Measurements from ENCODE around the gene SMNDC1. TPM values are rescaled to one million over a fixed set of nuclear protein-coding genes. Genes with fewer than 3 reads are reported as not detected.
"Not testable (repeated sequence)": the region's sequence is repeated elsewhere in the genome, so short reads cannot be mapped to it uniquely, and the experiment has no call there.

The SMNDC1 gene
- total and polyA plus RNA-seq, 4 donors, result 4.9 to 6.8 (median 6.0) TPM

DNA sequence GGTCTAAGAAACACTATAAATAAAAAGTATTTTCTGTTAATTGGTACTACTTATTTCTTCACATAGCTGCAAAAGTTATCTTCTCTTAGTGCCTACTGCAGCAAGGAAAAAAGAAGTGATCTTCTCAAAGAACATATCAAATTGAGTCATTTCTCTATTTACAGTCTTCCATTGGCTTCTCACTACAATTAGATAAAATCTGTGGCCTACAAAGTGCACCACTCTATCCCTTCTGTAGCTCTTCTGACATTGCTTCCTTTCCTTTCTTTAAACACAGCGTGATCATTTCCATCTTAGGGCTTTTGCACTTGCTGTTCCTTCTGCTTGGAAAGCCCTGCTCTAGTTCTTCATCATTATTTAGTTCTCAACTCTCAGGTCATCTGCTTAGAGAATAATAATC, 52.6 kb downstream of the SMNDC1 start:
- H3K36me3 ChIP-seq (ENCODE audit: control insufficient read depth in 4 of 4, insufficient read depth in 3 of 4, low read depth in 1 of 4, low read length in 3 of 4), result no peaks in the 10 kb centered on the region
- no peaks in the 10 kb centered on the region for H3K27me3 ChIP-seq (ENCODE audit: control insufficient read depth in 4 of 4, insufficient read depth in 4 of 4, low read length in 3 of 4)
- H3K4me1 ChIP-seq (ENCODE audit: control insufficient read depth in 4 of 4, insufficient read depth in 4 of 4, low read length in 3 of 4), result no peaks in the 10 kb centered on the region
- H3K4me3 ChIP-seq (ENCODE audit: low read depth in 1 of 3, low read length in 3 of 3), result no peak overlapping the region
- H3K9ac ChIP-seq (ENCODE audit: low read depth in 1 of 2, low read length in 2 of 2), result no peak overlapping the region
- TF ChIP-seq, protein P1, sequence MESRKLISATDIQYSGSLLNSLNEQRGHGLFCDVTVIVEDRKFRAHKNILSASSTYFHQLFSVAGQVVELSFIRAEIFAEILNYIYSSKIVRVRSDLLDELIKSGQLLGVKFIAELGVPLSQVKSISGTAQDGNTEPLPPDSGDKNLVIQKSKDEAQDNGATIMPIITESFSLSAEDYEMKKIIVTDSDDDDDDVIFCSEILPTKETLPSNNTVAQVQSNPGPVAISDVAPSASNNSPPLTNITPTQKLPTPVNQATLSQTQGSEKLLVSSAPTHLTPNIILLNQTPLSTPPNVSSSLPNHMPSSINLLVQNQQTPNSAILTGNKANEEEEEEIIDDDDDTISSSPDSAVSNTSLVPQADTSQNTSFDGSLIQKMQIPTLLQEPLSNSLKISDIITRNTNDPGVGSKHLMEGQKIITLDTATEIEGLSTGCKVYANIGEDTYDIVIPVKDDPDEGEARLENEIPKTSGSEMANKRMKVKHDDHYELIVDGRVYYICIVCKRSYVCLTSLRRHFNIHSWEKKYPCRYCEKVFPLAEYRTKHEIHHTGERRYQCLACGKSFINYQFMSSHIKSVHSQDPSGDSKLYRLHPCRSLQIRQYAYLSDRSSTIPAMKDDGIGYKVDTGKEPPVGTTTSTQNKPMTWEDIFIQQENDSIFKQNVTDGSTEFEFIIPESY (IDR thresholded peaks at IDR 0.05), result no peak
- TF ChIP-seq, protein P2, sequence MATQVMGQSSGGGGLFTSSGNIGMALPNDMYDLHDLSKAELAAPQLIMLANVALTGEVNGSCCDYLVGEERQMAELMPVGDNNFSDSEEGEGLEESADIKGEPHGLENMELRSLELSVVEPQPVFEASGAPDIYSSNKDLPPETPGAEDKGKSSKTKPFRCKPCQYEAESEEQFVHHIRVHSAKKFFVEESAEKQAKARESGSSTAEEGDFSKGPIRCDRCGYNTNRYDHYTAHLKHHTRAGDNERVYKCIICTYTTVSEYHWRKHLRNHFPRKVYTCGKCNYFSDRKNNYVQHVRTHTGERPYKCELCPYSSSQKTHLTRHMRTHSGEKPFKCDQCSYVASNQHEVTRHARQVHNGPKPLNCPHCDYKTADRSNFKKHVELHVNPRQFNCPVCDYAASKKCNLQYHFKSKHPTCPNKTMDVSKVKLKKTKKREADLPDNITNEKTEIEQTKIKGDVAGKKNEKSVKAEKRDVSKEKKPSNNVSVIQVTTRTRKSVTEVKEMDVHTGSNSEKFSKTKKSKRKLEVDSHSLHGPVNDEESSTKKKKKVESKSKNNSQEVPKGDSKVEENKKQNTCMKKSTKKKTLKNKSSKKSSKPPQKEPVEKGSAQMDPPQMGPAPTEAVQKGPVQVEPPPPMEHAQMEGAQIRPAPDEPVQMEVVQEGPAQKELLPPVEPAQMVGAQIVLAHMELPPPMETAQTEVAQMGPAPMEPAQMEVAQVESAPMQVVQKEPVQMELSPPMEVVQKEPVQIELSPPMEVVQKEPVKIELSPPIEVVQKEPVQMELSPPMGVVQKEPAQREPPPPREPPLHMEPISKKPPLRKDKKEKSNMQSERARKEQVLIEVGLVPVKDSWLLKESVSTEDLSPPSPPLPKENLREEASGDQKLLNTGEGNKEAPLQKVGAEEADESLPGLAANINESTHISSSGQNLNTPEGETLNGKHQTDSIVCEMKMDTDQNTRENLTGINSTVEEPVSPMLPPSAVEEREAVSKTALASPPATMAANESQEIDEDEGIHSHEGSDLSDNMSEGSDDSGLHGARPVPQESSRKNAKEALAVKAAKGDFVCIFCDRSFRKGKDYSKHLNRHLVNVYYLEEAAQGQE (IDR thresholded peaks at IDR 0.05), result no peak
- no peak for TF ChIP-seq SP1 (IDR thresholded peaks at IDR 0.05)
- no peak for TF ChIP-seq HNF4G (IDR thresholded peaks at IDR 0.05)
- no peak for TF ChIP-seq GABPA (IDR thresholded peaks at IDR 0.05 in 1 of 2, conservative IDR thresholded peaks at IDR 0.05 in 1 of 2)
- no peak for TF ChIP-seq TAF1 (conservative IDR thresholded peaks at IDR 0.05)
- TF ChIP-seq YY1 (IDR thresholded peaks at IDR 0.05), result no peak
- TF ChIP-seq JUND (IDR thresholded peaks at IDR 0.05), result no peak
- TF ChIP-seq, protein P3, sequence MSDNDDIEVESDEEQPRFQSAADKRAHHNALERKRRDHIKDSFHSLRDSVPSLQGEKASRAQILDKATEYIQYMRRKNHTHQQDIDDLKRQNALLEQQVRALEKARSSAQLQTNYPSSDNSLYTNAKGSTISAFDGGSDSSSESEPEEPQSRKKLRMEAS (IDR thresholded peaks at IDR 0.05), result no peak
- no peak for DNase-seq (ENCODE audit: low spot score)
- H3K9me3 ChIP-seq (ENCODE audit: control insufficient read depth in 4 of 4, low read length in 3 of 4), result no peaks in the 10 kb centered on the region
- H3K27ac ChIP-seq (ENCODE audit: low read depth in 1 of 2, low read length in 2 of 2), result no peak overlapping the region
- 92% methylated on average over 1 of the region's 1 CpG for WGBS

DNA sequence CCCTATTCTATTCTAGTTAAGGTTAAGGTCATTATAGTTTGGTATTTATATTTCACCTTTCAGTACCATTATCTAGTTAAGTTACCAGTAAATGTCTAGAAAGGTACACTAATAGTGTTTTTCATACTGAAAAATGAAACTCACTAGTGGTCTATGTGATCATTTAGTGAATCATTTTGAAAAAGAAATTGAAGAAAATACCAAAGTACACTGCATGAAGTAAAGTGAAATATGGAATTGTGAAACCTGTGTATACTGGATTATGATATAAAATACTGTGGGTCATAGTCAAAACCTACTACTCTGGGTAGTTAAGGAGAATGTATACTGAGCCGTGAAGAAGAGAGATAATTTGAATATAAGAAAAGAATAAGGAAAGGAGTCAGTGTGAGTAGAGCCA, 53.3 kb downstream of the SMNDC1 start:
- H3K27me3 ChIP-seq (ENCODE audit: control insufficient read depth in 4 of 4, insufficient read depth in 4 of 4, low read length in 3 of 4); H3K27ac ChIP-seq (ENCODE audit: low read depth in 1 of 2, low read length in 2 of 2); H3K9me3 ChIP-seq (ENCODE audit: control insufficient read depth in 4 of 4, low read length in 3 of 4); H3K36me3 ChIP-seq (ENCODE audit: control insufficient read depth in 4 of 4, insufficient read depth in 3 of 4, low read depth in 1 of 4, low read length in 3 of 4); DNase-seq (ENCODE audit: low spot score); H3K4me1 ChIP-seq (ENCODE audit: control insufficient read depth in 4 of 4, insufficient read depth in 4 of 4, low read length in 3 of 4); H3K4me3 ChIP-seq (ENCODE audit: low read depth in 1 of 3, low read length in 3 of 3); H3K9ac ChIP-seq (ENCODE audit: low read depth in 1 of 2, low read length in 2 of 2): not testable (repeated sequence)
- WGBS, result 96% methylated on average over 1 of the region's 1 CpG

DNA sequence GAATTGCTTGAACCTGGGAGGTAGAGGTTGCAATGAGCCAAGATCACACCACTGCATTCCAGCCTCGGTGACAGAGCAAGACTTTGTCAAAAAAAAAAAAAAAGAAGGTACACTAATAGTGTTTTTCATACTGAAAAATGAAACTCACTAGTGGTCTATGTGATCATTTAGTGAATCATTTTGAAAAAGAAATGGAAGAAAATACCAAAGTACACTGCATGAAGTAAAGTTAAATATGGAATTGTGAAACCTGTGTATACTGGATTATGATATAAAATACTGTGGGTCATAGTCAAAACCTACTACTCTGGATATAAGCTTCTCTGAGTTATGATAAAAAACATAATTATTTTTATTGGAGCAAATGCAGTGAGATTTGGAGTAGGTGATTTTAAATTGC, 55.2 kb downstream of the SMNDC1 start:
- not testable (repeated sequence) for H3K27ac ChIP-seq (ENCODE audit: low read depth in 1 of 2, low read length in 2 of 2); H3K27me3 ChIP-seq (ENCODE audit: control insufficient read depth in 4 of 4, insufficient read depth in 4 of 4, low read length in 3 of 4); DNase-seq (ENCODE audit: low spot score); H3K9ac ChIP-seq (ENCODE audit: low read depth in 1 of 2, low read length in 2 of 2); H3K9me3 ChIP-seq (ENCODE audit: control insufficient read depth in 4 of 4, low read length in 3 of 4); H3K4me3 ChIP-seq (ENCODE audit: low read depth in 1 of 3, low read length in 3 of 3); H3K36me3 ChIP-seq (ENCODE audit: control insufficient read depth in 4 of 4, insufficient read depth in 3 of 4, low read depth in 1 of 4, low read length in 3 of 4); H3K4me1 ChIP-seq (ENCODE audit: control insufficient read depth in 4 of 4, insufficient read depth in 4 of 4, low read length in 3 of 4)
- 80% methylated on average over 1 of the region's 1 CpG for WGBS

DNA sequence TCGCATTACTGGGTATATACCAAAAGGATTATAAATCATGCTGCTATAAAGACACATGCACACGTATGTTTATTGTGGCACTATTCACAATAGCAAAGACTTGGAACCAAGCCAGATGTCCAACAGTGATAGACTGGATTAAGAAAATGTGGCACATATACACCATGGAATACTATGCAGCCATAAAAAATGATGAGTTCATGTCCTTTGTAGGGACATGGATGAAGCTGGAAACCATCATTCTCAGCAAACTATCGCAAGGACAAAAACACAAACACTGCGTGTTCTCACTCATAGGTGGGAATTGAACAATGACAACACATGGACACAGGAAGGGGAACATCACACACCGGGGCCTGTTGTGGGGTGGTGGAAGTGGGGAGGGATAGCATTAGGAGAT, 56.9 kb downstream of the SMNDC1 start:
- H3K27me3 ChIP-seq (ENCODE audit: control insufficient read depth in 4 of 4, insufficient read depth in 4 of 4, low read length in 3 of 4); H3K9ac ChIP-seq (ENCODE audit: low read depth in 1 of 2, low read length in 2 of 2); H3K27ac ChIP-seq (ENCODE audit: low read depth in 1 of 2, low read length in 2 of 2); H3K4me1 ChIP-seq (ENCODE audit: control insufficient read depth in 4 of 4, insufficient read depth in 4 of 4, low read length in 3 of 4); DNase-seq (ENCODE audit: low spot score); H3K36me3 ChIP-seq (ENCODE audit: control insufficient read depth in 4 of 4, insufficient read depth in 3 of 4, low read depth in 1 of 4, low read length in 3 of 4); H3K9me3 ChIP-seq (ENCODE audit: control insufficient read depth in 4 of 4, low read length in 3 of 4); H3K4me3 ChIP-seq (ENCODE audit: low read depth in 1 of 3, low read length in 3 of 3): not testable (repeated sequence)
- WGBS, result 98% methylated on average over 4 of the region's 5 CpGs

Data from liver (tissue), 9 donors.